ENCODE results near the gene ARID3A.
"Not testable (repeated sequence)": the region's sequence is repeated elsewhere in the genome, so short reads cannot be mapped to it uniquely, and the experiment has no call there.

ARID3A gene

GRCh38 chr19:947707-948539 lies 22.1 kb downstream of the ARID3A start:
- DNase-seq (ENCODE audit: low spot score): no peak

- no peak for DNase-seq (ENCODE audit: low spot score)
Observed at GRCh38 chr19:948842-949496, 23.1 kb downstream of the ARID3A start.

- DNase-seq (ENCODE audit: low spot score): no peak
Observed at GRCh38 chr19:950352-951066, 24.7 kb downstream of the ARID3A start.

- no peak for DNase-seq (ENCODE audit: low spot score)
Observed at GRCh38 chr19:952049-952679, 26.3 kb downstream of the ARID3A start.

- DNase-seq (ENCODE audit: low spot score): no peak
Observed at GRCh38 chr19:952680-953444, 27.0 kb downstream of the ARID3A start.

- no peak for DNase-seq (ENCODE audit: low spot score)
Observed at GRCh38 chr19:953445-954271, 27.8 kb downstream of the ARID3A start.

GRCh38 chr19:954272-954671 lies 28.4 kb downstream of the ARID3A start:
- DNase-seq (ENCODE audit: low spot score): no peak

GRCh38 chr19:954672-955494 lies 29.0 kb downstream of the ARID3A start:
- no peak for DNase-seq (ENCODE audit: low spot score)

GRCh38 chr19:955803-956765 lies 30.2 kb downstream of the ARID3A start:
- no peak for DNase-seq (ENCODE audit: low spot score)

- DNase-seq (ENCODE audit: low spot score): no peak
Observed at GRCh38 chr19:956766-957440, 31.1 kb downstream of the ARID3A start.

GRCh38 chr19:957578-957977 lies 31.7 kb downstream of the ARID3A start:
- DNase-seq (ENCODE audit: low spot score): not testable (repeated sequence)

GRCh38 chr19:958967-959855 lies 33.4 kb downstream of the ARID3A start:
- no peak for DNase-seq (ENCODE audit: low spot score)

GRCh38 chr19:960020-960419 lies 34.2 kb downstream of the ARID3A start:
- DNase-seq (ENCODE audit: low spot score): no peak

GRCh38 chr19:960601-960938 lies 34.7 kb downstream of the ARID3A start:
- no peak for DNase-seq (ENCODE audit: low spot score)

GRCh38 chr19:961866-962620 lies 36.2 kb downstream of the ARID3A start:
- no peak for DNase-seq (ENCODE audit: low spot score)

GRCh38 chr19:962683-963400 lies 37.0 kb downstream of the ARID3A start:
- DNase-seq (ENCODE audit: low spot score): no peak
